Measurements from ENCODE around the gene VWA3B.

VWA3B gene

GRCh38 chr2:98181346-98181745, 94.4 kb downstream of the VWA3B start:
- no peak for DNase-seq

GRCh38 chr2:98185801-98186200, 98.8 kb downstream of the VWA3B start:
- no peak for DNase-seq

- DNase-seq: no peak
These were observed 100.2 kb downstream of the VWA3B start for GRCh38 chr2:98187194-98187593.

DNA sequence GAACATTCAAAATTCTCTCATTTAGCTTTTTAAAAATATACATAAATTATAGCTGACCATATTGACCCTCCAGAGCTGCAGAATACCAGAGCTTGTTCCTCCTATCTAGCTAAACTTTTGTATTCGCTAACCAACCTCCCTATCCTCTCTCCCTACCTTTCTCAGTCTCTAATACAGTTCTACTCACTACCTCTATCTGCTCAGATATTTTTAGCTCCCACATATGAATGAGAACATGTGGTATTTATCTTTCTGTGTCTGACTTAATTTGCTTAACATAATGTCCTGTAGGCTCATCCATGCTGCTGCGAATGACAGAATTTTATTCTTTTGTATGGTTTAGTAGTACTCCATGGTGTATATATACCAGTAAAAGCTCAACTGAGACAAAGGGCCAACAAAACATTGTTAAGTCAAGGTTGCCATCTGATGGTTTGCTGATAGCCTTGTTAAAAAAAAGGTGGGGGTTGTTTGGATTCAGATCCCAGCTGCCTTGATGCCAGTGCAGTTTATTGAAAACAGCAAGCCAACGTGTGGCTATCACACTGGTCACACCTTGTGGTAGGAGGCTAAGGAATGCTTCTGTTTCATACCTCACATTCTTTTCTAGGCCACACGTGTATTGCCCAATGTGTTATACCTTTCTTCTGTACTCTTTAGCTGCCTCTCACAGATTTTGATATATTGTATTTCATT, 101.5 kb downstream of the VWA3B start:
- no peak for DNase-seq

GRCh38 chr2:98191883-98192282, 104.9 kb downstream of the VWA3B start:
- DNase-seq: no peak

GRCh38 chr2:98201576-98201975, 114.6 kb downstream of the VWA3B start:
- DNase-seq: no peak

DNA sequence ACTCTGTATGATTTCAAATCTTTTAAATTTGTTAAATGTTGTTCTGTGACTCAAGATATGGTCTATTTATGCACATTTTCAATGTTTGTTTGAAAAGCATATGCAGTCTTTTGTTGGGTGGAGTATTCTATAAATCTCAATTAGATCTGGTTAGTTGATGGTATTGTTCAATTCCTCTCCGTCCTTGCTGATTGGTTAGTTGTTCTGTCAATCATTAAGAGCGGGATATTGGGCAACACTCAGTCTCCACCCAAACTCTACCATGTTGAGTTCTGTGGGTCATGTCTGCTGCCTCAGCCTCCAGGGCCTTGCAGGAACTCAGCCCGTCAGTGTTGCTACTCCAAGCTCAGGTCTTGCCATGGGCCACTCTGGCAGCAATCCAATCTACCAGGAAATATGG, 118.9 kb downstream of the VWA3B start:
- no peak for DNase-seq

DNA sequence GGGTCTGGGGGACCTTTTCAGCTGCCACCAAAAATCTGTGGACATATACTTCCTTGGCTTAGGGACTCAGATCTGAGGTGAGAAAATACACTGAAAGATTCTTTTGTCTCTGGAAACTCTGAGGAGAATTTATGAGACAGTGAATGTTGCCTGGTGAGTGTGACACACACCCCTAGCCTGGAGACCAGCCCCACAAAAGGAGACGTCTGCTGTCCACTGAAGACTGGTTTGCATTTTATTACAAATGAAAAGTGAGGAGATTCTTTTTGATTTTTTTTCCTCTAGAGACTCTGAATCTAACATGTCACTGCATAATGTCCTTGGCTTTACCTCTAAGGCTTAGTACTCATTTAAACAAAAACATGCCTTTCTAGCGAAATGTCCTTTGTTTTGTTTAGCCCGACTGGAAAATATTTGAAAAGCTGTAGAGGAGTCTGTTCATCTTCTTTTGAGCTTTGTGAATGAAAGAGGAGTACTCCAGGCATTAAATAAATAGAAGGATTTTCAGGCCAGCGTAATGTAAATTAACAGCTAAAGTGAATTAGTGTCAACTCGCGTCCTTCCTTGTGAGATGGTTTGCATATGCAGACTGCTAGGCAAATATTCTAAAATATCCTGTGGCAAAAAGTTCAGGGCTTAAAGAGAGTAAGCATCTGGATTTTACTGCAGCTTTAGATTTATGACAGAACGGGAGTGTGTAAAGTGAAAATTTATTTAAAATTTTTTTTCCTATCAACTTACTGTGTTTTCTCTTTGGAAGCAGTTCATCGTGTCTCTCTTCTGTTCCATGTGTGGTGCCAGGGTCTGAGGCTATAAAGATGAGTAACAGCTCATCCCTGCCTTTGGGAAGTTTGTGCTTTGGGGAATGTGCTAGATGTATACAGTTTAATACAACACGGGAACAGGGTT, 125.4 kb downstream of the VWA3B start:
- no peak for DNase-seq

GRCh38 chr2:98216616-98217015, 129.6 kb downstream of the VWA3B start:
- DNase-seq: no peak

DNA sequence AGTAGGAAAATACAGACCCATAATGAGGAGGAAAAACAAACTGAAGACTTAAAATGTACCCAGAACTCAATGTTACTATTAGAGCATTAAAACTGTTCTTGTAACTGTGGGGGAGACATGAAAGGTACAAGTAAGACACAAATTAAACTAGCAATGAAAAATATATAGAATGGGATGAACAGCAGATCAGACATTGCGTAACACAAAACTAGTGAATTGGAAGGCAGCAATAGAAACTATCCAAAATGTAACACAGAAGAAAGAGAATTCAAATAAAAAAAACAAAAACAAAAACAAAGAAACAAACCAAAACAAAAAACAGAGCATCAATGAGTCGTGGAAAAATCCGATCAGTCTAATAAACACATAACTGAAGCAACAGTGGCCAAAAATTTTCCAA, 132.2 kb downstream of the VWA3B start:
- no peak for DNase-seq

DNA sequence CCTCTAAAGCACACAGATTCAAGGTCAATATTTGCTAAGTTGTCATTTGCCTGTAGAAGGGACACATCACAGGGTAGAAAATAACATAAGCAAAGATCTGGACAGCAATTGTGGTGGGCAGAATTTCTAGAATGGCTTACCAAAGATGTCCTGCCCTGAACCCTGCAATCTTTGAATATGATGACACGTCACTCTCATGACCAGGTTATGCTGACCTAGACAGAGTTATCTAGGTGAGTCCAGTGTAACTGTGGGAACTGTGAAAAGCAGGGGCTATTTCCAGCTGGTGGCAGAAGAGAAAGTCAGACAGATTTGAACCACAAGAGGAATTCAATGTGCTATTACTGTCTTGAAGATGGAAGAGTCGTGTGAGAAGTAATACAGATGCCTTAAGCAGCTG, 147.0 kb downstream of the VWA3B start:
- no peak for DNase-seq

DNA sequence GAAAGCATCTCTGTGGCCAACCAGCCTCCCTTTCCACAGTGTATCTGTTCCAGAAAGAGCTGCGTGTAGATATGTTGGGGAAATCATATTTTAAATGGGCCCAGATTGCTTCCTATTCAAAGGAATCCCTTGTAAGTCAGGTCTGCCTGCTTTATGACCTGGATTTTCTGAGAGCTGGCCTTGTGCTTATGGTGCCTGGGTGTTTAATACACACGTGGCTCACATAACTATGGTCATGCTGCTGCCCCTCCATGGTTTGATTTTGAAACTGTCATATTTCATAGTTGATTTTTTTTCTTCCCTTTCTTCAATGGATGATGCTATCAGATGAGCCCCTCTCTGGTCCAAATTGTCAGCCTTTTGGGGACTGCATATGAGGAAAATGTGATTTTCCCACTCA, 147.8 kb downstream of the VWA3B start:
- DNase-seq: no peak

DNA sequence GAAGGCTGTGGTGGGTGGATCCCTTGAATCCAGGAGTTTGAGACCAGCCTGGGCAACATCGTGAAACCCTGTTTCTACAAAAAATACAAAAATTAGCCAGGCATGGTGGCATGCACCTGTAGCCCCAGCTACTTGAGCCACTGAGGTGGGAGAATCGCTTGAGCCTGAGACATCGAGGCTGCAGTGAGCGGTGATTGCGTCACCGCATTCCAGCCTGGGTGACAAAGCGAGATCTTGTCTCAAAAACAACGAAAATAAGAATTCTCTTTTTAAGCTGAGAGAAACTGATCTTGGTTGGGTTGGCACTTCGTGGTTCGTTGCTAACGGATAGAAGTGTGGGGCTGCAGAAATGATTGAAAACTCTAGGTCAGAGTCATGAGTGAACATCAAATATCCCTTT, 150.0 kb downstream of the VWA3B start:
- DNase-seq: no peak

GRCh38 chr2:98240786-98241398, 153.9 kb downstream of the VWA3B start:
- no peak for DNase-seq

DNA sequence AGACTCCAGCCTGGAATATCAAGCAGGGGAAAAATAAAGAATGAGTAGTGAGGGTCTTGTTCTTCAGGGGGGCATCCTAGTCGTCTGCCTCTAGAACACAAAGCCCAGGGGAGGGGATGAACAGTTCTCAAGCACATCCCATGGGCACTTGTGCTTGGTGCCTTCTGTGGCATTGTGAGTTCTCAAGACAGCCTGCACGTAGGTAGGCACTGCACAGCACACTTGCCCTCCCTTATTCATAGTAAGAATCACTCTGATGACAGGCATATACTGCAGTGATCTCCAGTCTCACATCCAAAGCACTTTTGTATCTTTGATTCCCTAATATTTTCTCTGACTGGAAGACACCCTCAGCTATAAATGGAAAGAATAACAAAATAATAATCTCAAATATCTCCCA, 154.6 kb downstream of the VWA3B start:
- DNase-seq: no peak

DNA sequence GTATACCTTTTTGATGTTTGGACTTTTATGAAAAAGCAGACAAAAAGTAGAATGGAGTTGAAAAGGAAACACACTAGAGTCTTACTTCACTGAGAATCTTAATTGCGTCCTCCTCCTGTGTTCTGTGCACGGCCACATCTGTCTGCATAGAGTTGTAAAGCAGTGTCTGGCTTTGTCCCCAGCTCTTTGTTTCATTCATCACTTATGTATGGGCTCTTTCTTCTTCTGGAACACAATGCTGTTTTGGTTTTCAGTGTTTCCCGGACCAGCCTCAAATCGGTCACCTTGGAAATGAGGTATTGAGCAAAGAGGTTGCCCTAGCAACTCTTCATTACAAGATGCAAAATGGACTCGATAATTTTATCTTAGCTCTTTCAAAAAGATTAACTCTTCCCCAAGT, 155.0 kb downstream of the VWA3B start:
- no peak for DNase-seq

DNA sequence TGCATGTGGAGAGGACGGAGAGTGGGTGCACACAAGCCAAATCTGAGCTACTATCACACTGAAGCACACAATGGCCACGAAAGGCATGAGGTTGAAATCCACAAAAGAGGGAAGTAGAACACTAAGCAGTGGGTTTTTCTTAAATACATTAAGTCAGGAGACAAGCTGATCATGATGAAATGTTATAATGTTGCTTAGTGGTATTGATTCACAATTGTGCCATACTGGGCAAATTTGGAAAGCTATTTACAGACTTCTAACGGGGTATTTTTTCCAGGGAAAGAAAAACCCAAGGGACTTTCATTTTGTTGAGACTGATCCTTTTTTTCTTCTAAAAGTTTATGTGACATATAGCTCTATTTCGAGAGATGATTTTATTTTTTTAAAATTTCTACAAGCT, 158.5 kb downstream of the VWA3B start:
- no peak for DNase-seq

DNA sequence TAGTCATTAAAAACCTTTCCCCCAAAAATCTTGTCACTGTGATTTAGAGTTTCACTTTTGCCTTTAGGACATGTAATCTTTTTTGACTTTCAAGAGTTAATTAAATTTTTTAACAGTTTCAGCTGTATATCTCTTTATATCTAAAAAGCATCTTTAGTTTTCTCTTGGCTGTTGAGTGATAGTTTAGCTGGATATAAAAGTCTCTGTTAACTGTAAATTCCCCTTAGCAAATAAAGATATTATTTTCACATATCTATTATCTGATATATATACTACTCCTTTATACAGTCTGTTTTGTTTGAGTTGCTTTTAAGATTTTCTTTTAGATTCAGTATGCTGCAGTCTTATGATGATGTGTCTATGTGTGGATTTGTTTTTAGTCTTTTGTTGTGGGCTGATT, 160.4 kb downstream of the VWA3B start:
- DNase-seq: no peak

GRCh38 chr2:98252038-98252773, 165.2 kb downstream of the VWA3B start:
- no peak for DNase-seq

- no peak for DNase-seq
These were observed 166.6 kb downstream of the VWA3B start for GRCh38 chr2:98253461-98254070.

DNA sequence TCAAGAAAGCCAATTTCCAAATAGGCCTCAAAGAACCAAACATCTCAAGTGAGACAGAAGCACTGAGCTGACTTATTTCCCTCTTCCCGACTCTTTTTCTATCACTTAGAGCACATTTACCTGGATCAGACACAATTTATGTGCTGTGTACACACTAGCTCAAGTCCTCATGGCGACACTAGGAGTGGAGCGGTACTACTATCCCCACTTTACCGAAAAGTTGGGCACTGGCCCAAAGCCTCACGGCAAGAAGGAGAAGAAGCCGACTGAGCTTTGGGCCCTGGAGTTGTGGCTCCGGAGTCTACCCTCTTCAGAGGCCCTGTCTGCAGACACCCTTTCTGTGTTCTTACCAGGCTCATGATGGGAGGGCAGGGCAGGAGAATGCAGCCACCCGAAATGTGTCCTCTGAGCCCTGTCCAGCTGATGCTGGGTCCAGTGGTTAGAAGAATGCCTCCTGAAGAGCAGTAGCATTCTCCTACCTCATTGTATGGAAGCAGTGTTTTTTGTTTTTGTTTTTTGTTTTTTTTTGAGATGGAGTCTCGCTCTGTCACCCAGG, 167.6 kb downstream of the VWA3B start:
- DNase-seq: no peak

DNA sequence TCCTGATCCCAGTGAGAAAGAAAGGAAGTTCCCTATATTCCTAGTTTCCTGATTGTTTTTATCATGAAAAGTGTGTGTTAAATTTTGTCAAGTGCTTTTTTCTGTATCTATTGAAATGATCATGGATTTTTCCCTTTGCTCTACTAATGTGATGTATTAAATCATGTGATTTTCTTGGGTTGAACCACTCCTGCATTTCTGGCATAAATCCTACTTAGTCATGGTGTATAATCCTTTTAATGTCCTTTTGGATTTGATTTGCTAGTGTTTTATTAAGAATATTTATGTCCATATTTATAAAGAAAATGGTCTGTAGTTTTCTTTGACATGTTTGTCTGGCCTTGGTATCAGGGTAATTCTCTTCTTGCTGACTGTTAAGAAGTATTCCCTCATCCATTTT, 171.9 kb downstream of the VWA3B start:
- no peak for DNase-seq

DNA sequence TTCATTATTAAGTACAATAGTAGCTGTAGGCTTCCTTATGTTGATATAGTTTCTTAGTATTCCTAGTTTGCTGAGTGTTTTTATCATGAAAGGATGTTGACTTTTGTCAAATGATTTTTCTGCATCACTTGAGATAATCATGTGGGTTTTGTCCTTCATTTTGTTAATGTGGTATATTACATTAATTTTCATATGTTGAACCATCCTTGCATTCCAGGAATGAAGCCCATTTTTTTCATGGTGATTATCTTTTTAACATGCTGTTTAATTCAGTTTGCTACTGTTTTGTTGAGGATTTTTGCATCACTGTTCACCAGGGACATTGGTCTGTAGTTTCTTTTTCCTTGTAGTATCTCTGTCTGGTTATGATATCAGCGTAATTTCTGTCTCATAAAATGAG, 176.4 kb downstream of the VWA3B start:
- DNase-seq: no peak
